NOMO-1 treated with dmso at 0.1 percent for 144 hours (cell line): ENCODE data around the gene VWA5B1.
"Not testable (repeated sequence)": the region's sequence is repeated elsewhere in the genome, so short reads cannot be mapped to it uniquely, and the experiment has no call there.

Source experiments
- DNase-seq: peaks from one replicate; lab custom pipeline; 2025; ENCODE audit not compliant: unreplicated experiment; lab: John Stamatoyannopoulos, UW

The VWA5B1 gene

DNA sequence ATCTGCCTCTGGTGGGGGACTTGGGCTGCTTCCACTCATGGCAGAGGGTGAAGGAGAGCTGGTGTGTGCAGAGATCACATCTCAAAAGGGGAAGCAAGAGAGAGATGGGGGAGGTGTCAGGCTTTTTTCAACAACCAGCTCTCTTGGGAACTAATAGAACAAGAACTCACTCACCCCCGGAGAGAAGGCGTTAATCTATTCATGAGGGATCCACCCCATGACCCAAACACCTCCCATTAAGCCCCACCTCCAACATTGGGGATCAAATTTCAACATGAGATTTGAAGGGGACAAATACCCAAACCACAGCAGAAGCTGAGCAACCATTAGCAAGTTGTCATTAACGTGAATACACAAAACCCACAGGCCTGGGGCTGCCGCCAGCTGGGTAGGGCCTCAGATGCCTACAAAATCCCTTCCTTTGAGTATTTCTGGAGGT is 12.0 kb upstream of the VWA5B1 start:
- DNase-seq: no peak

DNA sequence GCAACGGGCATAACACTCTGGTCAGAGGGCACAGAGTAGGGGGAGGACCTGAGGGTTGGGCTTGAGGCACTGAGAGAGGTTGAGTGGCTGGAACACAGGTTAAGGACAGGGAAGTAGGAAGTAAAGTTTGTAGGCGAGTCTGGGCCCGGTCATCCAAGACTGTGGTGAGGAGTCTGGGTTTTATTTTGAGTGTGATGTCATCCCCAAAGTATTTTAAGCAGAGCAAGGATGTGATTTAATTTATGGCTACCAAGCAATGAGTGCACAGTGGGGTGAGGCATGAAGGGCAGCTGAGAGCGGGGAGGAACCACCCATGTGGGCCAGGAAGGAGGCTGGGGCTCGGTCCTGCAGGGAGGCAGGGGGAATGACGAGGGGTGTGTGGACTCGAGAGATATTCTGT is 11.2 kb upstream of the VWA5B1 start:
- no peak for DNase-seq

DNA sequence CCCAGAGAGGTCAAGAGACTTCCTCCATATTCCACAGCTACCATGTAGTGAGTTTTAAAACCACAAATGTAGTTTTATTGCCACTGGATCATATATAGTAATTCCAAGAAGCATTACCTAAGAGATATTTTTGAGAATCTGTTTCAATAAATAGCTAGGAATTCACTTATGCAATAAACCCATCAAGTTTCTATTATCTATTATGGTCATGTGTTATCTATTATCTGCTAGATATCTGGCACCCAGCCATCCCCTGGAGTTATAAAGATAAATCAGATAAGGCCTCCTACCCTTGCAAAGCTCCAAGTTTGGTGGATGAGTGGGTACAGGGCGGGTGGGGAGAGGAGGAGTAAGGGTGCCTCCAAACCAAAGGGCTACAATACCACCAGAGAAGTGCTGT is 10.3 kb upstream of the VWA5B1 start:
- no peak for DNase-seq

DNA sequence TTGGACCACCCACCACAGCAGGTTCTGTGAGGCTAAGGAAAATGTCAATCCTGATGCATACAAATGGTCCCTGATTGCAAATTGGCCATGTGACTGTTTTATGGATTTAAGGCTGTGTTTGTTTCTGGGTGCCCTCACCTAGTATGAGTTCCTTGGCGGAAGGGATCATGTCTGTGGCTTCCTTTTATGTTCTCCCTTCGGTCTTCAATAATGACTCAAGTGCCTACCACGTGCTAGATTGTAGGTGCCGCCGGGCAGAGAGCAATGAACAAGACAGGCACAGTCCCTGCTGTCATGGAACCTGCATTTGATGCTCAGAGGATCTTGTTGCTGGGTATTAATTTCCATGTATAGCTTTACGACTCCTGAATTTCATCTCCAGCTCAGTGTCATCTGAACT is 9.8 kb upstream of the VWA5B1 start:
- no peak for DNase-seq

DNA sequence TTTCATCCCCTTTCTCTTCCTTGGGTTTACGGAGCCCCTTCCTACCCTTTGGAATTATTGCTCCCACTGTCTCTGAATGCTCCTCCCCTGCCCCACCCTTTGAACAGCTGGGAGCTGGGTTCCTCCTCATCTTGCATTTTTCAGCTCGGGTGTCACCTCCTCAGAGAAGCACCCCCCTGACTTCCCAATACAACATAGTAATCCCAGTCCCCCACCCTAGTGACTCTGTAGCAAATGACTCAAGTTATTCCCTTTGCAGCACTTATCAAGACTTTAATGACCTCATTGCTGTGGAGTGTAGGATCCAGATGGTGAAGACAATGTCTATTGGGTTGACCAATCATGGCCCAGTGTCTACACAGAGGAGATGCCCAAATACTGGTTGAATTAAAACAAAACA is 8.9 kb upstream of the VWA5B1 start:
- DNase-seq: no peak

DNA sequence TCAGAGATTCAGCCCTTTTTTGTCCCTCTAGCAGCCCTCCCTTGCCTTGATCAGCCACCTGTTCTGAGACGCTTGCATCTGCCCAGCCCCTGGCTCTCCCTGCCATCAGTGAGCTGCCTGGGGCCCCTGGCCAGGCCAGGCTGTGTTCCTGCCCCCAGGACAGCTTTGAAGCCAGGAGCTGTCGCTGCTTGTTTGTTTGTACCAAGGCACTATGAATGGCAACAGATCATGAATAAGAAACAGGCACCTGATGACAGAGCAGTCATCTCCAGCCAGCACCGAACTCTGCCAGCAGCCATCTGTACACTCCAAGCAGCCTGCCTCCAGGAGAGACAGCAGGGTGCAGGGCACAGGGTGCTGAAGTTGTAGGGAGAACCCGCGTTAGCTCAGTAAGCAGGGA is 8.1 kb upstream of the VWA5B1 start:
- no peak for DNase-seq

DNA sequence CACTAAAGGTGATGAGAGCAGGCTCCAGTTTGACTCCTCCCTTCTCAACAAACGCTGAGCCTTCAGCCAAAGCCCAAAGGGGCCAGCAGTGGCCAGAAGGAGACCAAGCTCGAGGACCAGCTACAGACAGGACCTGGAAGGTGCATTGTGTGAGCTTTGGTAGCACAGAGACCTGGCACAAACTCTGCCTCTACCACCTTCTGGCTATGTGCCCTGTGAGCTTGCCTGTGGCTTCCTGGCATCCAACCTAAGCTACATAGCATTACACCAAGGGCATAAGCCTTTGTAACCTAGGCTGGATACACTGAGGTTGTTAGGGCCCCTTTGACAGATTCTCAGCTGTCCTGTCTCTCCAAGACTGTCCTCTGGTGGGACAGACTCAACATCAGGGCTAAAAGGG is 6.6 kb upstream of the VWA5B1 start:
- no peak for DNase-seq

DNA sequence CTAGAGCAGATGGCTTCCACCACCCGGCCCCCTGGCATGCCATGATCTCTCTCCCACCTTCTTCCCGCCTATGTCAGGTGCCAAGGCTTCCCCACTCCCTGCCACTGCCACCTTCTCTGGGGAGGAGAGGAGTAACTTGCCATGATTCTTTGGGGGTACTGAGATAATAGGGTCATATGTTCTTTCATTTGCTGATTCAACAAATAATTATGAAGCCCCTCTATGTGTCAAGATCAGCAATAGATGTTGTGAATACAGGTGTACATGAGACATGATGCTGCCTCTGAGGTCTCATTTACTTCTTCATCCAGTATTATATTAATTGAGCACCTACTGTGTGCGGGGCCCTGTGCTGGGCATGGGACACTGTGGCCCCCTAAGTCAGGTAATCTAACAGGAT is 6.0 kb upstream of the VWA5B1 start:
- DNase-seq: no peak

DNA sequence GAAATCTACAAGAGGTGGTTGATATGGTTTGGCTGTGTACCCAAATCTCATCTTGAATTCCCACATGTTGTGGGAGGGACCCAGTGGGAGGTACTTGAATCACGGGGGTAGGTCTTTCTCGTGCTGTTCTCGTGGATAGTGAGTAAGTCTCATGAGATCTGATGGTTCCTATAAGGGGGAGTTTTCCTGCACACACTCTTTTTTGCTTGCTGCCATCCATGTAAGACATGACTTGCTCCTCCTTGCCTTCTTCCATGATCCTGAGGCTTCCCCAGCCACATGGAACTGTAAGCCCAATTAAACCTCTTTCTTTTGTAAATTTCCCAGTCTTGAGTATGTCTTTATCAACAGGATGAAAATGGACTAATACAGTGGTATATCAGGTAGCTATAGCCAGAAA is 5.2 kb upstream of the VWA5B1 start:
- DNase-seq: no peak

DNA sequence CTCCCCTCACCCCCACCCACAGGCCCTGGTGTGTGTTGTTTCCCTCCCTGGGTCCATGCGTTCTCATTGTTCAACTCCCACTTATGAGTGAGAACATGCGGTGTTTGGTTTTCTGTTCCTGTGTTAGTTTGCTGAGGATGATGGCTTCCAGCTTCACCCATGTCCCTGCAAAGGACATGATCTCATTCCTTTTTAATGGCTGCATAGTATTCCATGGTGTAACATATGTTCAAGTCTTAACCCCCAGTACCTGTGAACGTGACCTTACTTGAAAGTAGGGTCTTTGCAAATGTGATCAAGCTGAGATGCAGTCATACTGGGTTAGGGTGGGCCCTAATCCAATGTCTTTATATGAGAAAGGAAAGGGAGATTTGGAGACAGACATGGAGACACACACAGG is 3.0 kb upstream of the VWA5B1 start:
- not testable (repeated sequence) for DNase-seq

DNA sequence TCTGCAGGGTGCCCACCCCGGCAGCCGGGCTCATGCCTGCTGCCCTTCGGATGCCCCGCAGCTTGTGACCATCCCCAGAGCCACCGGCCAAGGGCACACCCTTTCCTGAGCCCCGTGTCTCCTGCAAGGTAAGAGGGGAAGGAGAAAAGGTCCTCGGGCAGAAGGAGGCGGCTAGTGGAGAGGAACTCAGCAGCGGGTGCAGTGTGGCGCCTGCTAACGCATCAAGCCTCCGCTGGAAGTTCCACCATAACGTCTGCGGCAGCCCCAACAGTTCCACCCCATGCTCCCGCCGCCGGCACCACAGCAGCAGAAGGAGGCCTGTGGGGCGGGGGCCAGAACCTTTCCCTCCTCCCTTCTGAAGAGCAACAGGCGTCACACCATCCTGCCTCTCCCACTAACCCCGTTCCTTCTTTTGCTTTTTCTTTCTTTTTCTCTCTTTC is 990 bp downstream of the VWA5B1 start:
- no peak for DNase-seq

DNA sequence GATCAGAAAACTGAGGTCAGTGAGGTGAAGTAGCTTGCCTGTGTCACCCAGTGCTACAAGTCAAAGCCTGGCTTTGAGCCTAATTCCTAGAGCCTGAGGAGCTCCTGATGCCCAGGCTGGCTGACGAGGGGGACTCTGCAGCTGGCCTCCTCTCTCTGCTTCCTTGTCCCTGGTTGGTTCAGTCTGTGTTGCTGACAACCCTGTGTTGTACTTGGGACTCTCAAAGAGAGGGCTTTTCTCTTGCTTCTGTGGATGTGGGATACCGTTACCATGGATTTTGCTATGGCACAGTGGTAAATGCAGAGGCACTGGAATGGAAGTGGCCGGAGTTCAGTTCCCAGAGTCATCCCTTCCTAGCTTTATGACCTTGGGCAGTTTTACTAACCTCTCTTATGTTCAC is 8.0 kb downstream of the VWA5B1 start:
- DNase-seq: no peak

DNA sequence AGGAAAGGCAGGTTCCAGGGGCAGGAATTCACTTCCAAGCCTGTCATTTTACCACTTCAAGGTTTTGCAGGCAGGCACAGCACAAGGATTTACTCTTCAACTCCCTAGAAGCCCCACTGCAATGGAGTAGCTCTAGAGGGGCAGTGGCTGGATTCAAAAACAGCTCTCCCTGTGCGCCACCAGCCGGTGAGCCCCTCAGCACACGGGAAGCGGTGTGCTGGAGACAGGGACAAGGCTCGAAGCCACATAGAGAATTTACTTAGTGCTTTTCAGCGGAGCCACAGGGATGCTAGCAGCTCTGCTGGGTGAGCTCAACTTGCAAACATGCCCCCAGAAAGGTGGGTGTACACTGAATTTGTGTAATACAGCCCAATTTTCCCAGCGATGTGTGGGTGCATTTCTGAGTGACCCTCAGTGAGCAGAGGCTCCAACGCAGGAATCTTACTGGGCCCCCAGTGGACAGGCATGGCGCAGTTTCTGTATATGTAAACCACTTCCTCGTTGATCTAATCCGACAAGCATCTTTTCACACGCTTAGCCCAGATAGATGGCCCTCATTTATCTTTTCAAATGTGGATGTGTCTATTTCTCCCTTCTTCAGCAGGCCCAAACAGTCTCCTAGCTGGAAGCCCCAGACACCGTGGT is 10.9 kb downstream of the VWA5B1 start:
- no peak for DNase-seq

DNA sequence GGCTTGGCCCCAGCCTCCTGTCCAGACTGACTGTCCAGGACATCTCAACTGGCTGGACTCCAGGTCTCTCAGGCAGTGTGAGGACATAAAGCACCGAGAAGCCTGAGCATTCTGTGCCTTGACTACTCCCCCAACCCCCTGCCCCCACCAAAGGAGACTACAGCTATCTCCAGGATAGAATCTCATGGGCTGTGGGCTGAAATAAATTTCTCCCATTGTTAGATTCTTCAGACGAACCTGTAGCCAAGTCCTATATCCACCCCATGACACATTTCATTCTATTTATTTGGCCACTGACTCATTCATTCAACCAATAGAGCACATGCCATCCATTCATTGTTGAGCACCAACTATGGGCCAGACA is 11.4 kb downstream of the VWA5B1 start:
- DNase-seq: no peak

DNA sequence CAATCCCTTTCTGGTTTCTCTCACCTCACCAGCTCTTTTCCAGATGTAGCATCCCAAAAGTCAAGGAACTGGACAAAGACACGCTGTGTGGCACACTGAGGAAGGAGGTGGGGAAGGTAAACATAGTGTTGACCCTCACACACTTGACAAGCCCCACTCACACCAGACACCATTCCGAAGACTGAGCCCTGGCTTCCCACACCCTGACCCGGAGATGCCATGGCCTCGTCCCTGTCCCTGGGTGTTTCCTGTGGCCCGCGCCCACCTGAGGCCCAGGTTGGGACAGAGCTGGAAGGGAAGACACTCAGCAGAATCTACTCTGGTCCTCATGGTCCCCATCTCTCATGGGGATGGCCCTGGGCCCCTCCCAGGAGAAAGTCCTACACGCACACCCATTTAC is 16.4 kb downstream of the VWA5B1 start:
- no peak for DNase-seq

DNA sequence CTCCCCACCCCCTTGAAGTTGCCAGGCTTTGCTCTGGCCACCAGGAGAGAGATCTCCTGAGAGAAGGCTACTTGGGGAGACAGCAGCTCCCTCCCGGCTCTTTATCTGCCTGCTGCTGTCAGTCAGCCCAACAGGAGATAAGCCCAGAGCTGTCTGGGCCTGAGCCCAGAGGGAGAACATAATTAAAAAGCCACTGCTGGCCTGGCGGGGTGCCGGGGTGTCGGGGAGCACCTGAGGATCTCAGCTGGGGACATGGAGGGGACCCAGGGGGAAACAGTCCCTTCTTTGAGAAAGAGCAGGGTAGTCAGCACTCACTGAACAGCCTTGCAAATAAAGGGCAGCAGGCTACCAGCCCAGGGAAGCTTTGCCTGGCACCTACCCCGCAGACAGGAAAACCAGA is 17.9 kb downstream of the VWA5B1 start:
- DNase-seq: no peak

DNA sequence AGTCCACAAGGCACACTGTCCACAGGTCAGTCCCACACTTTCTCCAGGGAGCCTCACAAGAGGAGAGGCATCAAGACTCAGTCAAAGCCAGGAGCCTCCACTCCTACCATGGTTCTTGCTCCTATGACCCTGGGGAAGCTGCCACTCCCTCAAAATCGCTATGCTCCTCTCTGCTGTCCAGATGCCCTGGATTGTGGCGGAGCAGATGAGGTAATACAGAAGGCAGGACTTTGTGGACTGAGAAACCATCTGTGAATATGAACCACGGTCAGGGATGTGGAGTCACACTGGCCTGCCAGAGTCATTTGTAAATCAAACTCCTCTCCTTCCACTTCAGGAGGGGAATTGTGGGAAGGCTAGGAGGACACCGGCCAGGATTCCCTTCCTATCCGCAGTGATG is 20.6 kb downstream of the VWA5B1 start:
- DNase-seq: no peak

DNA sequence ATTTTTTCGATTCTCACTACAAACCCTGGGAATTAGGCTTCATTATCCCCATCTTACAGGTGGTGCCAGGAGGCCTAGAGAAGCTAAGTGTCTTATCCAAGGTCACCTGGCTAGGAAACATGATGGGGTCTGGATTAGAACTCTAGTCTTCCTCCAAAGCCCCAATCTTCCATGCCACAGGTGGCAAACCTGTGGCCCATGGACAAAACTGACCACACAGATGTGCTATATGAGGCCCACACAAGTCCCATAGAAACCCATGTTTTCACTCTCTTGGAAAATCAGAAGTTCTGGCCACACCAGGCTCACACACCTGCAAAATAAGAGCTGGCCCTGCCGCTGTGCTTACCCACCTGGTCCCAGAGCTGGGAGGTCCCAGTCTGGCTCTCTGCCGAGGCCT is 21.6 kb downstream of the VWA5B1 start:
- DNase-seq: no peak

DNA sequence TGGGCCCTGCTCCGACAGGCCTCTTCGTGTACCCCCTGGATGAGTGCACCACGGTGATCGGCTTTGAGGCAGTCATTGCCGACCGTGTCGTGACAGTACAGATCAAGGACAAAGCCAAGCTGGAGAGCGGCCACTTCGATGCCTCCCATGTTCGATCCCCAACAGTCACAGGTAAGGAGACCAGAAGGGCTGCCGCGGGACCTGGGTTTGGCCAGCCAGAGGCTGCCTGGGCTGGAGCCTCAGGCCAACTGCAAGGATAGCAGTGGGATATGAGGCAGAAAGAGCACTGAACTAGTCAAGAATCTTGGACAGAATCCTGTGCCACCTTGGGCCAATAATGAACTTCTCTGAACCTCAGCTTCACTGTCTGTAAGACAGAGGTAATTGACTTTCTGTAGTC is 22.1 kb downstream of the VWA5B1 start:
- DNase-seq: no peak

DNA sequence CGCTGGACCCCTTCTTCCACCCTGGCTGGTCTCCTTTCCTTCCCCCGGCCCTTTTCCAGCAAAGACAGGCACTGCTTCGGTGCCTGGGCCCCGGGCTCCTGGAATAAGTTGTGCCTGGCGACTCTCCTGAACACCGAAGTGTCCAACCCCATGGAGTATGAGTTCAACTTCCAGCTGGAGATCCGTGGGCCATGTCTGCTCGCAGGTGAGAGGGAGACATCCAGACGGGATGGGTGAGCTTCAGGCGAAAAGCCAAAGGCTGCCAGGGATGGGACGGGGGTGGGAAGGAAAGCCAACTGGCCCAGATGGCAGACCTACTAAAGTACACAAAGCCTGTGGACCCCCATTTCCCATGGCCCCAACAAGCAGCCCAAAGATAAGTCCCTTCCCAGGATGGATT is 26.8 kb downstream of the VWA5B1 start:
- no peak for DNase-seq

DNA sequence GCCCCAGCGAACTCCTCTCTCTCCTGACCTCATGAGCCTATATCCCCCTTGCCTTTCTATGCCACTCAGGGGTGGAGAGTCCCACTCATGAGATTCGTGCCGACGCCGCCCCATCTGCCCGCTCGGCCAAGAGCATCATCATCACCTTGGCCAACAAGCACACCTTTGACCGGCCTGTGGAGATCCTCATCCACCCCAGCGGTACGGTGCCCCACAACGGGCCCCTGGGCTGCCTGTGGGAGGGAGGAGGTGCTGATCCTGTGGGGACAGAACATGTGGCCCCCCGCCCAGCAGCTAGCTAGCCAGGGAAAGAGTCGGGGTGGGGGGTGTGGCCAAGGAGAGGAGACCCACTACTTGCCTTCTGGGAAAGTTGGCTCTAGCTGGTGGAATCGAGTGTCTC is 27.8 kb downstream of the VWA5B1 start:
- DNase-seq: no peak

DNA sequence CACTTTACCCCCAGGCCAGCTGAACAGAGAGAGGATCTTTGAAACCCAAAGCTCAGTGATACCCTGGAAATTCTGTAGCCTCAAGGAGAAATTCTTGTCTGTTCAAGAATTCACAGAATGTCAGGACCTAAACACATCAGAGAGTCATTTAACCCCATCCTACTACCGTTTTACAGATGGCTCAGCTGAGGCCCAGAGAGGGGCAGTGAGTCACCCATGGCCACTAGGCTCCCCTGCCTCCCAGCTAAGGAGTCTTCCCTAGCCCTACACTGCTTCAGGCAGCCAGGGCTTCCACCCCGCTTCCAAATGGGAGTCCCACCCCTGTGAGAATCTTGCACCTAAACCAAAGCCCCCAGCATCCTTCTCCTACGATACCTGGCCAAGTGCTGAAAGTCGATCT is 28.3 kb downstream of the VWA5B1 start:
- DNase-seq: no peak

DNA sequence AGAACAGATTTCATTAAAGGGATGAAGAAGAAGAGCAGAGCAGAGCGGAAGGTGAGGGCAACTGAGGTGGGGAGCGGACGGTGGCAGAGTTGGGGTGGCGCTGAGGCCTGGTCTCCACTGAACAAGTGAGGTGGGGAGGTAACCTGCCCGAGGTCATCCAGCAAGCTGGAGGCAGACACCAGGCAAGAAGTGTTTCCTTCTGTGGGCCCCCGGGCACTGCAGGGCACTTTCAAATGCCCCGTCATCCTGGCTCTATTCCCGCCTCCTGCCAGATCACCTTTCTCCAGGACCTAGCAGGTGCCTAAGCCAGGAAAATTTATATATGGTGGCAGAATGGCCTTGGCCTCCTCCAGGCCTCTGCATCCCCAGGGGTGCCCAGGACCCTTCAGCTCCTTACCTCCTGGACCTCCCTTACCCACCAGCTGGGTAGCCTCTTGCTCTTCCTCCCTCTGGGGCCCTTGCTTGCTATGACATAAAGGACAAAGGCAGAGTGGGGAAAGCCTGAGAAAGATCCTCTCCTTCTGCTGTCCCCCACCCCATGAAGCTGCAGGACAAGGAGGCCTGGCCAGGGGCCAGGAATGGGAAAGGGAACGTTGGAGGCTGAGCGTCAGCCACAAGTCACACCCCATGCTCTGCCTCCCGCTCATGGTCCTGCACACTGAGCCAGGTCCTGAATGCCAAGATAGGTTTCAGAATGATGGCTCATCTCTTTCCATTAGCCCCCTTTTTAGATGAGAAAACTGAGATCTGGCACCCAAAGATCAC is 29.0 kb downstream of the VWA5B1 start:
- DNase-seq: no peak
